Neuron (in vitro differentiated cells): ENCODE results near the gene B4GALT5.

ENCODE experiments used
- H2AFZ ChIP-seq: one replicate; pipeline ENCODE4 v1.6.1; 2013; ENCODE audit warnings: low read depth, mild to moderate bottlenecking, inconsistent platforms, low read length, moderate library complexity
- H3K27me3 ChIP-seq: one replicate; pipeline ENCODE4 v1.6.1; 2013; ENCODE audit warnings: low read length; ENCODE audit not compliant: insufficient read depth
- H3K36me3 ChIP-seq: one replicate; pipeline ENCODE4 v1.6.1; 2013; ENCODE audit warnings: low read length; ENCODE audit not compliant: insufficient read depth
- H3K4me1 ChIP-seq: one replicate; pipeline ENCODE4 v1.6.1; 2013; ENCODE audit warnings: low read length; ENCODE audit not compliant: insufficient read depth
- H3K4me3 ChIP-seq: 2 replicates; pipeline ENCODE4 v1.5.1; 2013; ENCODE audit warnings: mild to moderate bottlenecking, low read length, moderate library complexity
- H3K9me3 ChIP-seq: one replicate; pipeline ENCODE4 v1.6.1; 2013; ENCODE audit warnings: low read length

B4GALT5 gene

DNA sequence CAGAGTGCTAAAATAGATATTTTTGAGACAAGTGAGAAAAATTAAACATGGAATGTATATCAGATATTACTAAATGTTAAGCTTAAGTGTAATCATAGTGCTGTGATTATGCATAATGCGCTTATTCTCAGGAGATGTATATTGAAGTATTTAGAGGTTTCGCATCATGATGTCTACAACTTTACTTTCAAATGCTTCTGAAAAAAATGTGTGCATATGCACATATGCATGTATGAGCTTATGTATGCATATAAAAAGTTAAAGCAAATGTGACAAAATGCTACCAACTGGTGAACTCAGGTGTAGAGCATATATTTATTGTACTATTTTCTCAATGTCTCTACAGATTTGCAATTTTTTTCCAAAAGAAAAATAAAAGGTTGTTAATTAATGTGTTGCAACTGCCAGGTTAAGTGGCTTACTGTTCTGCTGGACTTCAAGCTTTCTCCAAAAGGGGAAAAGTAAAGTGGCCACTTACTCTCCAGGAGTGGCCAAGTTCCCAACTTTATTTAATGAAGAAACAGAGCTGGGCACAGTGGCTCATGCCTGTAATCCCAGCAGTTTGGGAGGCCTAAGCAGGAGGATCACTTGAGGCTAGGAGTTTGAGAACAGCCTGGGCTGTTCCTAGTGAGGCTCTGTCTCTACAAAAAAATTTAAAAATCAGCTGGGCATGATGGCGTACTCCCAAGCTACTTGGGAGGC lies 48.9 kb downstream of the B4GALT5 start:
- peaks cover 2% of the 10 kb centered on the region for H3K4me1 ChIP-seq
- H3K9me3 ChIP-seq = no peaks in the 10 kb centered on the region
- no peaks in the 10 kb centered on the region for H3K27me3 ChIP-seq
- H2AFZ ChIP-seq = no peak overlapping the region
- H3K4me3 ChIP-seq = no peak overlapping the region
- no peaks in the 10 kb centered on the region for H3K36me3 ChIP-seq

DNA sequence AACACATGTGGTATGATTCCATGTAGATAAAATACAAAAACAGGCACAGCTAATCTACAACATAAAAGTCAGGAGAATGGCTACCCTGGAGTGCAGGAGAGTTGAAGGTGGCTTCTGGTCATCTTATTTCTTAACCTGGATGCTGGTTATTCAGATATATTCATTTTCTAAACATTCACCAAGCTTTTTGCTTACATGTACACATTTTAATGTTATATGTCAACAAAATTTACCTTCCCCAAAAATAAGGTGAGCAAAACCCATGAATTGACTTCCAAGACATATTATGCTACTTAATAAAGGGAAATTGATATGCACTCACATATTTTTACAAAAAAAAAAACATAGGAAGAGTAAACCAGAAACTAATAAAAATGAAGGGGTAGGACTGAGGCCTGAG lies 50.6 kb downstream of the B4GALT5 start:
- H3K4me1 ChIP-seq = peaks cover 17% of the 10 kb centered on the region
- H3K36me3 ChIP-seq = no peaks in the 10 kb centered on the region
- H3K9me3 ChIP-seq = no peaks in the 10 kb centered on the region
- no peak overlapping the region for H2AFZ ChIP-seq
- H3K4me3 ChIP-seq = no peak overlapping the region
- no peaks in the 10 kb centered on the region for H3K27me3 ChIP-seq

DNA sequence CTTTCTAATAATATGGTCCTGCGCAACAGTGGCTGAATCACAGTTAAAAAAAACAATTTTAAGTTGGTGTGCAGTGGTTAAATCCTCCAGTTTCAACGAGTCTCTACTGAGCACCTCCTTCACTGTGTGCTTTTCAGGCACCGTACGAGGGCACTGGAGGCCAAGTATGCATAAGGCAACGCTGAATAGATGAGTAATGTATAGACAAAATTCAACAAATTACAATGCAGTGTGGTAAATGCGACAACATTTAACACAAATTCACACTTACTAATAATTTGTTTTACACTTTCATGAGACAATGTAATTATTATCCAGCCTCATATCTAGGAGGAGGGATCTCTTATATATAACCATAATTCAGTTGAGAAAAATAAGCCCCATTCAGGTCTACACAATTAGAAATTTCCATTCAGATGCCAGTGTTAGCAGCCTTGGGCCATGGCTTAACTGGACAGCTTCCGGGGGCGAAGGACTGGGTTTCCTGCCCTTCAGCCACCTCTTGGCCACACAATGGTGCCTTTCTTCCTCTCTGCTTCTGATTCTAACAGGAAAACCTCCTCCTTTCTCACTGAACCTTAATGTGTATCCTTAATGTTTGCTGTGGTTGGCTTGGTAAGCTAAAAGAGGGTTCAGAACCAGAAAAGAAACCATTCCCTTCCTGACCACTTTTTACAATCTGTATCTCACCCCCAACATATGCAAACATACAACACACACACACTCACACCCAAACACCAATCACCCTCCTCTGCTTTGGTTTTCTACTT lies 51.9 kb downstream of the B4GALT5 start:
- Histone ChIP-seq H2AFZ (no peak overlapping the region), H3K4me3 (no peak overlapping the region), H3K36me3 (no peaks in the 10 kb centered on the region), H3K4me1 (peaks cover 28% of the 10 kb centered on the region), H3K27me3 (no peaks in the 10 kb centered on the region), H3K9me3 (no peaks in the 10 kb centered on the region)

DNA sequence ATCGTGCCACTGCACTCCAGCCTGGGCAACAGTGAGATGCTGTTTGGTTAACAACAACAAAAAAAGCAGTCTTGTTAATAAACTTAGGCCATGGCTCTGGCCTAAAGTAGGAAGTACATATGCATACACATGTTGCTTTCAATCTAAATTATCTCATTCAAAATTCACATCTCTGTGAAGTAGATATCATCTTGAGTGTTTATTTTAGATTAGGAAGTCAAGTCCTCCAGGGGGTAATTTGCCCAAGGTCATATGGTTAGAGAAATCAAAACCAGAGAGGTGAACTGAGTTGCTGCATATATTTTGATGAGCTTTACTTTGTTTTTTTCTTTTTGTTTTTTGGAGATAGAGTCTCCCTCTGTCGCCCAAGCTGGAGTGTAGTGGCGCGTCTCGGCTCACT lies 52.8 kb downstream of the B4GALT5 start:
- Histone ChIP-seq H3K27me3 (no peaks in the 10 kb centered on the region), H3K36me3 (peaks cover 5% of the 10 kb centered on the region), H3K4me1 (peaks cover 28% of the 10 kb centered on the region), H3K4me3 (no peak overlapping the region), H3K9me3 (no peaks in the 10 kb centered on the region), H2AFZ (no peak overlapping the region)

DNA sequence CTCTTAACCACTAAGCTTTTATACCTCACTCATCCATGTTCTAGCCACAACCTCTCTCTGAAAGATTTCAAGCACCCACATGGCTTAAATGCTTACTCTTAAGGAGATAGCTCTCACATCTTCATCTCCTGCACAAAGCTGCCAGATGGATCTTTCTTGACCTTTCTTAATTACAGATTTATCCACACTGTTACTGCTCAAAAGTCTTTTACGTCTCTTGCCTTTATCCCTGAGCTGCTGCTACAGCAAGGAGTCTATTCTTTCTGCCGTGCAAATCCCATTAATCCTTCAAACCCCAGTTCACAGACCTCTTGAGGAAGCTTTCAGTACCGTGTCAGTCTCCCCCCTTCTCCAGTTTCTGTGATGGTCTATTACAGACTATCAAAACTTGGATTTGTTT lies 54.6 kb downstream of the B4GALT5 start:
- Histone ChIP-seq H3K36me3 (peaks cover 12% of the 10 kb centered on the region), H3K4me1 (peaks cover 28% of the 10 kb centered on the region), H3K9me3 (no peaks in the 10 kb centered on the region), H3K4me3 (no peak overlapping the region), H3K27me3 (no peaks in the 10 kb centered on the region), H2AFZ (no peak overlapping the region)

DNA sequence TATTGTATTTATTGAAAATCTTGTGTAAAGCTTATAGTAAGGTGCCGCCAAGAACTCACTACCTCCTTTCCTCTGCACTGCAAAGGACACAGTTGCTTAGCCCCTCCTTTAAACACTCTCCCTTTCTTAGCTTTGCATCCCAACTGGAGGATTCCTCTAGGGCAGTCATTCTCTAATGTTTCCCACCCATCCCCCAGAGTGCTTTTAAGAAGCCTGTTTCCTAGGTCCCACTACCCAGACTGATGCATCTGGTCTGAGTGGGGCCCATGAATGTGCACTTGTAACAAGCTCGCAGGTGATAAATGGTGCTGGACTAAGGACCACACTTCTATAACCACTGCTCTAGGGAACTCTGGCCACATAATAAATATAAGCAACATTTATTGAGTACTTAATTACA lies 55.2 kb downstream of the B4GALT5 start:
- H3K36me3 ChIP-seq = peaks cover 17% of the 10 kb centered on the region
- no peaks in the 10 kb centered on the region for H3K9me3 ChIP-seq
- no peak overlapping the region for H3K4me3 ChIP-seq
- H2AFZ ChIP-seq = no peak overlapping the region
- no peaks in the 10 kb centered on the region for H3K27me3 ChIP-seq
- peaks cover 28% of the 10 kb centered on the region for H3K4me1 ChIP-seq

DNA sequence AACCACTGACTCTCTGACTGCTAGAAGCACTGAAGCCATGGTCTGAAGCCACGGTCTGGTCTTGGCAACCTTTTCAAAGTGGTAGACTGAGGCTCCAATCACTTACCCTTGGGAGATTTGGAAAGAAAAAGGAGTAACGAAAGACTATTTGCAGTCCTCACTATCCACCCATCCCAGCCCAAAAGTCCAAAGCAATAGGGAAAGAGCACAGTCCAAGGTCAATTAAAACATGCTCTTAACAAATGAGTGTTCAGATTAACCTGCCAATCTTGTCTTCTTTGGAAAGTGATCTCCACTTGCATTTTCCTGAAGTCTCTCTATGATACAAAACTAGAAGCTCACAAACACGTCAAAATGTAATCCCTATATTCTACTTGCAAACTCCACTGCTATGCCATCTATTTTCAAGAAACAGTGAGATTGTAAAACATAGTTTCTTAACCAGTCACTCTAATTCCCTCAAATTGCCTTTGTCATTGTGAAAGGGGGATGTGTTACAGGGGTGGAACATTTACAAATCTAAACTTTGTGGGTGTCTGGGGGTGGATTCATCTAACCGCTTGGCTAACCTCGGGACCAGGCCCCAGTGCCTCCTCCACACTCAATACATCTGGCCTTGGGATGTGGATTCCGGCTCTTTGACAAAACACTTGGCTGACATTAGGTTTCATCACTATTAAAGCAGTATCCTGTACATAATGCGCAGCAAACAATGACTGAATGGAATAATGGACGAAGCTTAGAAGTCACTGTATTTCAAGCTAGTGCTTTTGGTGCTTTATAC lies 56.4 kb downstream of the B4GALT5 start:
- H3K9me3 ChIP-seq = no peaks in the 10 kb centered on the region
- H2AFZ ChIP-seq = no peak overlapping the region
- H3K36me3 ChIP-seq = peaks cover 28% of the 10 kb centered on the region
- no peak overlapping the region for H3K4me3 ChIP-seq
- H3K27me3 ChIP-seq = no peaks in the 10 kb centered on the region
- H3K4me1 ChIP-seq = peaks cover 28% of the 10 kb centered on the region

DNA sequence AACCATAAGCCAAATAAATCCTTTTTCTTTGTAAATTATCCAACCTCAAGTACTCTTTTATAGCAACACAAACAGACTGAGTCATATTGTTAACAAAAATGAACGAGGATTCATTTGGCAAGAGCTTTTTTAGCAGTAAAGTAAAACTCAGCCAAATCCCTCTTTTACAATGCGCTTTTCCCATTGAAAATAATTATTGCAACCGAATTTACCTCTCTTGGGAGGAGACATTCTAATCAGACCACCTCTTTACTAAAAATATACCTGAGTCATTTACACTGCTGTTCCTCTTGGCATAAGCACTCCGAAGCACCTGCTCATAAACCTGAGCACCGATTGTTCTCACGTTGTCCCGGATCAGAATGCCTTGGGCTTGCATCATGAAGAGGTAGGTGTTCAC lies 57.4 kb downstream of the B4GALT5 start:
- no peak overlapping the region for H3K4me3 ChIP-seq
- H3K27me3 ChIP-seq = no peaks in the 10 kb centered on the region
- H3K4me1 ChIP-seq = peaks cover 26% of the 10 kb centered on the region
- peaks cover 32% of the 10 kb centered on the region for H3K36me3 ChIP-seq
- H3K9me3 ChIP-seq = no peaks in the 10 kb centered on the region
- H2AFZ ChIP-seq = no peak overlapping the region

DNA sequence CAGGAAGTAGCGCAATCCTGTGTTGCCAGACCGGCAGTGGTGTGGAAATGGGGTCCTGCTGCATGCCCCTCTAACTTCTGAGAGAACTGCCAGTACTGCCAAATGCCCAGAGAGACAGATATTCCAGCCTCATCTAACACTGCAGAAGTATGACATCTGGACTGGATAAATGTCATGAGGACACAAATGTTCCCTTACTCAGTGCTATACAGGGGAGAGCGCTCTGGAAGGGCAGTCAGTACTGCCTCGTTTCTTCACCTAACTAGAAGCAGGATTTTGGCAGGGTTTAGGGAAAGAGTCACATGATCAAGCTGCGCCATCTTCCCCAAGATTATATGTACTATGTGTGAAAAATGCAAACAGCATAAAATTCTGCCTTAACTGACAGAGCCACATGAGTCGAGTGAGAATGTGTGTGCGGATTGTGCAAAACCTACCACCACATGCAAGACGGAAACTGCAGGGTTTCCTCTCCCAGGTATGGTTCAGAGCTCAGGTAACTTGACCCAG lies 59.7 kb downstream of the B4GALT5 start:
- Histone ChIP-seq H3K9me3 (no peaks in the 10 kb centered on the region), H2AFZ (no peak overlapping the region), H3K36me3 (peaks cover 48% of the 10 kb centered on the region), H3K27me3 (no peaks in the 10 kb centered on the region), H3K4me3 (no peak overlapping the region), H3K4me1 (peaks cover 20% of the 10 kb centered on the region)

DNA sequence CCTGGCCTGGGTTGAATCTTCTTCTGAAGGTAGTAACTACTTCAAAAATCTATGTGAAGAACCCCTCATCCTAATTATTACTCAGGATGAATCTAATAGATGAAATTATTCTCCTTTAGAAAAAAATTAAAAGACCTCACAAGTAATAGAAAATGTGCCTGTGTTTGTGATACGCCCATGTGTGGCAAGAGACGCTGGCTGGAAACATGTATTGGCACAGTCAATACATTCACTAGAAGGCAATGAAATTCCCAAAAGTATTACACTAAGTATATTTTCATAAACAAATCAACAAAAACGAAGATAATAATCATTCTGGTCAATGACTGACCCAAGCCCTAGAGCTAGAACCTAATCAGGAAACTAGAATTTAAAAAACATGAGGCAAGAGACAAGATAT lies 64.0 kb downstream of the B4GALT5 start:
- Histone ChIP-seq H3K4me3 (no peak overlapping the region), H2AFZ (no peak overlapping the region), H3K9me3 (no peaks in the 10 kb centered on the region), H3K4me1 (no peaks in the 10 kb centered on the region), H3K27me3 (no peaks in the 10 kb centered on the region), H3K36me3 (peaks cover 71% of the 10 kb centered on the region)

DNA sequence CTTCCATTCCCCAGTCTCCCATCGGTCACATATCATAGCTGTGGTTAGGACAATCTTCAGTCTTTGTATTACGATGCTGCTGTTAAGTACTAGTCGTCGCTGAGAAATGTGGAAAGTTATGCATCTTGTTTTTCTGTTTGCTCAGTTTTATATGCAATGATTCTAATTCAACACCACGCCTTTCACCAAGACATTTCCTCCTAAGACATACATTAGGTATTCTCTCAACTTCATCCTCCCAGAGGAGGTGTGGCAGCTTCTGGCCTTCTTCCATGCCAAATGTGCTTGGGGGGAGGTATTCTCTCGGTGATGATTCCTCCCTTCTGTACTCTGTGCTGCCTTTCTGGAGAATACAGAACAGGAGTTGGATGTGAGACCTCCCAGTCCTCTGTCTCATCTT lies 66.1 kb downstream of the B4GALT5 start:
- H3K36me3 ChIP-seq = peaks cover 67% of the 10 kb centered on the region
- H3K4me1 ChIP-seq = no peaks in the 10 kb centered on the region
- H2AFZ ChIP-seq = no peak overlapping the region
- H3K27me3 ChIP-seq = no peaks in the 10 kb centered on the region
- H3K9me3 ChIP-seq = no peaks in the 10 kb centered on the region
- H3K4me3 ChIP-seq = no peak overlapping the region

DNA sequence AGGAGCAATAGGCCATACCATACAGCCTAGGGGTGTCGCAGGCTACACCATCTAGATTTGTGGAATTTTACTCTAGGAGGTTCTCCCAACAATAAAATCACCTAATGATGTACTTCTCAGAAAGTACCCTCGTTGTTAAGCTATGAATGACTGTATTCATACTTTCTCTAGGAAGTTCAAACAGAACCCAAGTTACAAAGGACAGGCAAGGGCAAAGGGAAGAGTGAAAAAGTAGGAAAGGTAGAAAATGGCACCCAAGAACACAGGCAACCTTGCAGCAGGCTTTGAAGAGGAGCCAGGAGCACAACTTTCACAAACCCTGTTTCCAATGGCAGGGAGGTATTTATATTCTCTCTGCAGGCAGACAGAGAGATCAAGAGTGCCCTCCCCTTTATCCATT lies 67.2 kb downstream of the B4GALT5 start:
- no peaks in the 10 kb centered on the region for H3K4me1 ChIP-seq
- H3K9me3 ChIP-seq = no peaks in the 10 kb centered on the region
- no peak overlapping the region for H3K4me3 ChIP-seq
- H3K27me3 ChIP-seq = no peaks in the 10 kb centered on the region
- no peak overlapping the region for H2AFZ ChIP-seq
- H3K36me3 ChIP-seq = peaks cover 70% of the 10 kb centered on the region

DNA sequence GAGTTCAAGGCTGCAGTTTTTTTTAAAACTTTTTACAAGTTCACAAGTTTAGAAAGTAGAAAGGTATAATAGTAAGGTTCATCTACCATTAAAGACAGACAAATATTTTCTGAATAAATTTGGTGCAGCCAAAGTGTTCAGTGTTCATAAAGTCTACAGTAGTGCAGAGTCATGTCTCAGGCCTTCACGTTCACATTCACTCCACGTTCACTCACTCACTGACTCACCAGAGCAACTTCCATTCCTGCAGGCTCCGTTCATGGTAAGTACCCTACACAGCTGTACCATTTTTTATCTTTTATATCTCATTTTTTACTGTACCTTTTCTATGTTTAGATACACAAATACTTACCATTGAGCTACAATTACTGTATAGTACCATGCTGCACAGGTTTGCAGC lies 67.6 kb downstream of the B4GALT5 start:
- Histone ChIP-seq H3K4me3 (no peak overlapping the region), H3K27me3 (no peaks in the 10 kb centered on the region), H3K9me3 (no peaks in the 10 kb centered on the region), H3K36me3 (peaks cover 74% of the 10 kb centered on the region), H3K4me1 (no peaks in the 10 kb centered on the region), H2AFZ (no peak overlapping the region)
